Measurements from ENCODE around the gene PEX26. TPM values are rescaled to one million over a fixed set of nuclear protein-coding genes. Genes with fewer than 3 reads are reported as not detected.
"Not testable (repeated sequence)": the region's sequence is repeated elsewhere in the genome, so short reads cannot be mapped to it uniquely, and the experiment has no call there.

PEX26 gene
- total RNA-seq, 2 experiments from 2014 or later: 57.8 to 59.7 TPM

- no peak for ATAC-seq
- ChIA-PET POLR2A (interaction anchor here (0.6 kb wide), 1 partner anchor 88 kb away, joined by 4 read pairs; no protein-coding TSS in a partner anchor), CTCF (interaction anchor here (1.6 kb wide), 1 partner anchor 202 kb away, joined by 6 read pairs; no protein-coding TSS in a partner anchor)
- no peaks in the 10 kb centered on the region for H3K36me3 Mint-ChIP-seq (ENCODE audit: low read depth)
- TF ChIP-seq, protein P1, sequence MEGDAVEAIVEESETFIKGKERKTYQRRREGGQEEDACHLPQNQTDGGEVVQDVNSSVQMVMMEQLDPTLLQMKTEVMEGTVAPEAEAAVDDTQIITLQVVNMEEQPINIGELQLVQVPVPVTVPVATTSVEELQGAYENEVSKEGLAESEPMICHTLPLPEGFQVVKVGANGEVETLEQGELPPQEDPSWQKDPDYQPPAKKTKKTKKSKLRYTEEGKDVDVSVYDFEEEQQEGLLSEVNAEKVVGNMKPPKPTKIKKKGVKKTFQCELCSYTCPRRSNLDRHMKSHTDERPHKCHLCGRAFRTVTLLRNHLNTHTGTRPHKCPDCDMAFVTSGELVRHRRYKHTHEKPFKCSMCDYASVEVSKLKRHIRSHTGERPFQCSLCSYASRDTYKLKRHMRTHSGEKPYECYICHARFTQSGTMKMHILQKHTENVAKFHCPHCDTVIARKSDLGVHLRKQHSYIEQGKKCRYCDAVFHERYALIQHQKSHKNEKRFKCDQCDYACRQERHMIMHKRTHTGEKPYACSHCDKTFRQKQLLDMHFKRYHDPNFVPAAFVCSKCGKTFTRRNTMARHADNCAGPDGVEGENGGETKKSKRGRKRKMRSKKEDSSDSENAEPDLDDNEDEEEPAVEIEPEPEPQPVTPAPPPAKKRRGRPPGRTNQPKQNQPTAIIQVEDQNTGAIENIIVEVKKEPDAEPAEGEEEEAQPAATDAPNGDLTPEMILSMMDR (IDR thresholded peaks at IDR 0.05): no peak
- intact Hi-C loops (cut with micrococcal nuclease): no loop called here
- no peak overlapping the region for H3K4me3 Mint-ChIP-seq
- H3K4me1 Mint-ChIP-seq (ENCODE audit: low read depth): no peaks in the 10 kb centered on the region
- no peaks in the 10 kb centered on the region for H3K9me3 Mint-ChIP-seq
- DNase-seq: no peak
- H3K27ac Mint-ChIP-seq: no peak overlapping the region
- H3K27me3 Mint-ChIP-seq: peaks cover 2% of the 10 kb centered on the region
These were observed 45.2 kb upstream of the PEX26 start for GRCh38 chr22:18032455-18033101.

GRCh38 chr22:18033204-18033998 is 44.4 kb upstream of the PEX26 start:
- no peaks in the 10 kb centered on the region for H3K9me3 Mint-ChIP-seq
- no peak overlapping the region for H3K27ac Mint-ChIP-seq
- ATAC-seq (no peak), DNase-seq (no peak)
- H3K27me3 Mint-ChIP-seq: peaks cover 2% of the 10 kb centered on the region
- ChIA-PET CTCF (interaction anchor here (1.4 kb wide), 1 partner anchor 39 kb away, joined by 4 read pairs; no protein-coding TSS in a partner anchor), POLR2A (no interaction called here)
- no peak overlapping the region for H3K4me3 Mint-ChIP-seq
- H3K4me1 Mint-ChIP-seq (ENCODE audit: low read depth): no peaks in the 10 kb centered on the region
- no peaks in the 10 kb centered on the region for H3K36me3 Mint-ChIP-seq (ENCODE audit: low read depth)
- TF ChIP-seq, protein P1 (IDR thresholded peaks at IDR 0.05): no peak
- intact Hi-C loops (cut with micrococcal nuclease): no loop called here

DNA sequence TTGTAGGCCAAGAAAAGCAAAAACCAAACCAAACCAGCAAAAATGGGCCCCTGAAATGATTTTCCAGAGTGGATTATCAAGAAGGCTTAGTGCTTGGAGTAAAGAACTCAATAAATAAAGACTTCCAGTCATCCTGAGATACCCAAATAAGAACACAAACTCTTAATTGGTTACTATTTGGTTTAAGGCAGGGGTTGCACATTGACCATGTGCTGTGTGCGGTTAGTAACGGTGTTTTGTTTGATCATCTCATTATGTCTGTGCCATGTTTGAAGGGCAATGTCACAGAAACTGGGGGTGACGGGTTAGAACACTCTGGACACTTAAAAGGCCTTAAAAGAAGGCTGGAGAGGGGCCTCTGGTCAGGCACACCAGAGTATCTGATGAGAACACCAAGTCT is 43.7 kb upstream of the PEX26 start:
- ChIA-PET CTCF (interaction anchor here (1.4 kb wide), 1 partner anchor 38 kb away, joined by 4 read pairs; no protein-coding TSS in a partner anchor), POLR2A (no interaction called here)
- H3K36me3 Mint-ChIP-seq (ENCODE audit: low read depth): no peaks in the 10 kb centered on the region
- no peaks in the 10 kb centered on the region for H3K9me3 Mint-ChIP-seq
- ATAC-seq (no peak), DNase-seq (no peak)
- TF ChIP-seq, protein P1 (IDR thresholded peaks at IDR 0.05): no peak
- no peak overlapping the region for H3K27ac Mint-ChIP-seq
- H3K27me3 Mint-ChIP-seq: peaks cover 2% of the 10 kb centered on the region
- no peak overlapping the region for H3K4me3 Mint-ChIP-seq
- no peaks in the 10 kb centered on the region for H3K4me1 Mint-ChIP-seq (ENCODE audit: low read depth)
- intact Hi-C loops (cut with micrococcal nuclease): no loop called here

DNA sequence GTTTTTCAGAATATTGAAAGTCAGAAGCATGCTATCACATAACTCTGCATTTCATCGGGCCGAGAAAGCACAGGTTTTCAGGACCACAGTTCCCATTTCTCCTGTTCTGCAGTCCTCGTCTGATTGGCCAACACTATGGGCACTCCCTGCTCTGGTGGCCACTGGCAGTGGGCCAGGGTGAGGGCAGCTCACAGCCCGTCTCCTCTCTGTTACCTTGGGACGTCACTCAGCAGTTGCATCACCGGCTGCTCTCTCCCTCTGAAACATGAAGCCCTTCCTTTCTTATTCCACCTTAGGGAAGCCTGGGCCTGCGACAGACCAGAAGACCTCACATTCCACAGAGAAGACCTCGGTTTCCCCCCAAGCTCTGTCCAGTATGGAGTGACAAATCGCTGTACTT is 42.0 kb upstream of the PEX26 start:
- TF ChIP-seq, protein P1 (IDR thresholded peaks at IDR 0.05): no peak
- H3K9me3 Mint-ChIP-seq: no peaks in the 10 kb centered on the region
- DNase-seq: no peak
- H3K27ac Mint-ChIP-seq: no peak overlapping the region
- no peak overlapping the region for H3K4me3 Mint-ChIP-seq
- ChIA-PET POLR2A (no interaction called here), CTCF (no interaction called here)
- intact Hi-C loops (cut with micrococcal nuclease): no loop called here
- peaks cover 2% of the 10 kb centered on the region for H3K27me3 Mint-ChIP-seq
- ATAC-seq: no peak
- no peaks in the 10 kb centered on the region for H3K4me1 Mint-ChIP-seq (ENCODE audit: low read depth)
- H3K36me3 Mint-ChIP-seq (ENCODE audit: low read depth): no peaks in the 10 kb centered on the region

DNA sequence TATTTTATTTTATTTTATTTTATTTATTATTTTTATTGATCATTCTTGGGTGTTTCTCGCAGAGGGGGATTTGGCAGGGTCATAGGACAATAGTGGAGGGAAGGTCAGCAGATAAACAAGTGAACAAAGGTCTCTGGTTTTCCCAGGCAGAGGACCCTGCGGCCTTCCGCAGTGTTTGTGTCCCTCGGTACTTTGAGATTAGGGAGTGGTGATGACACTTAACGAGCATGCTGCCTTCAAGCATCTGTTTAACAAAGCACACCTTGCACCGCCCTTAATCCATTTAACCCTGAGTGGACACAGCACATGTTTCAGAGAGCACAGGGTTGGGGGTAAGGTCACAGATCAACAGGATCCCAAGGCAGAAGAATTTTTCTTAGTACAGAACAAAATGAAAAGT is 36.9 kb upstream of the PEX26 start:
- H3K9me3 Mint-ChIP-seq; H3K4me1 Mint-ChIP-seq (ENCODE audit: low read depth); ATAC-seq; DNase-seq; POLR2A ChIA-PET; H3K36me3 Mint-ChIP-seq (ENCODE audit: low read depth); intact Hi-C loops (cut with micrococcal nuclease); H3K27ac Mint-ChIP-seq; H3K27me3 Mint-ChIP-seq; H3K4me3 Mint-ChIP-seq: not testable (repeated sequence)
- CTCF ChIA-PET: interaction anchor here (0.7 kb wide), 1 partner anchor 16 kb away, joined by 3 read pairs; the partner anchor contains the start of gene MICAL3

Data from activated CD8-positive, alpha-beta T cell treated with anti-CD3 and anti-CD28 coated beads for 36 hours (primary cell).